LNCAP (cell line): ENCODE results near the gene CNGB1.

Experiments
- CTCF ChIP-seq: fragments of 450-650 bp; IDR thresholded peaks from 2 replicates; pipeline ENCODE4 v1.5.1; 2017; ENCODE audit warnings: mild to moderate bottlenecking

CNGB1 gene

GRCh38 chr16:57939872-57940224 is 31.1 kb downstream of the CNGB1 start:
- no peak for TF ChIP-seq CTCF

- TF ChIP-seq CTCF, result no peak
Measured at GRCh38 chr16:57938936-57939871, 31.7 kb downstream of the CNGB1 start.

- no peak for TF ChIP-seq CTCF
Measured at GRCh38 chr16:57938484-57938883, 32.4 kb downstream of the CNGB1 start.

- no peak for TF ChIP-seq CTCF
Measured at GRCh38 chr16:57937861-57938260, 33.1 kb downstream of the CNGB1 start.

GRCh38 chr16:57935904-57936303 is 35.0 kb downstream of the CNGB1 start:
- TF ChIP-seq CTCF, result no peak

GRCh38 chr16:57930533-57930932 is 40.4 kb downstream of the CNGB1 start:
- TF ChIP-seq CTCF, result no peak

GRCh38 chr16:57929250-57929649 is 41.7 kb downstream of the CNGB1 start:
- TF ChIP-seq CTCF, result no peak
